Stimulated activated CD8-positive, alpha-beta memory T cell treated with anti-CD3 and anti-CD28 coated beads, Interleukin-15, amount 100 ng/mL, for 48 hours (primary cell): ENCODE data around the gene UBAP1L.
"Not testable (repeated sequence)": the region's sequence is repeated elsewhere in the genome, so short reads cannot be mapped to it uniquely, and the experiment has no call there.

Source experiments
- DNase-seq, 2 donors: peaks; one replicate each; pipeline ENCODE4 v3.0.0-alpha.2; 2020; ENCODE audit warnings: low read depth in 2 of 2

UBAP1L gene

DNA sequence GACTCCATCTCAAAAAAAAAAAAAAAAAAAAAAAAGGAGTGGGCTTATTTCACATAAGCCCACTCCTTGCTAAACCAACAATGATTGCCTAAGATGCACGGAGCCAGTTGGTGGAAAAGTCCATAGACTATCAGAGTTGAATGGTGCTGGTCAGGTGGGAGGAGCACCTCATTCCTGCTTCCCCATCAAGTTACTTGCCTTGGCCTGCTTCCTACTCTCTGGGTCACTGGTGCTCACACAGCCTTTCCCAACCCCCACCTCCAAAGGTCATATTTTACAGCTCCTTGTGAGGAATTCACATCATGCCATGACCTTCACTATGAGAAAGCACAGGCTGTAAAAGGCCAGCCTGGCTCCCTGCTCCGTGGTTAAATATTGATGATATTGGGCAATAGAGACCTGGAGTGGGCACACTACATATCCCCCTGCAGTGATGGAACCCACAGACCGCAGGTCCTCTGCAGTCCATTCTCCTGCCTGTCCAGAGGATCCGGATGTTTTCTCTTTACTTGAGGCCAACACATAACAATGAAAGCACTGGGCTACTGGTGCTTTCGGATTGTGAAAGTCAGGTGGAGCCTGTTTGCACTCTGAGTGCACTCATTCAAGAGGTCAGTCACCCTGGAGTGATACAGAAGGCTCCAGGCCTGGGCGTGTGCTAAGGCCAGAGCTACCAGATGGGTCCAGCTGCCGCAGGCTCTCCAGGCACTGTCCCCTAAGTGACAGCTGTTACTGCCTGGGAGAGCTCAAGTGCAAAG lies 70.1 kb downstream of the UBAP1L start, which contains the start of gene SLC51B:
SLC51B (plus strand) TSS at position 664 of the 758 bp plus-strand sequence. CDS start 4,618 bp downstream, outside the sequence.
- no peak for DNase-seq

DNA sequence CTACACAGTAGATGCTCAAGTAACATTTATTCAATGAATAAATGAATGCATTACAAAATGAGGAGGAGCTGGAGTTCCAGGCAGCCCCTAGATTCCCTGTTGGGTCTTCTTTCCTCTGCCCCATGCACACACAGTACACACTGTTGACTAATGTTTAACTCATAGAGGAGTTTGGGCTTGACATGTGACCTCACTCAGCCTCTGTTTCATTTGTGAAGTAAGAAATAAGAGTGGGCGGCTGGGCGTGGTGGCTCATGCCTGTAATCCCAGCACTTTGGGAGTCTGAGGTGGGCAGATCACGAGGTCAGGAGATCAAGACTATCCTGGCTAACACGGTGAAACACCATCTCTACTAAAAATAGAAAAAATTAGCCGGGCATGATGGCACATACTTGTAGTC lies 70.8 kb downstream of the UBAP1L start:
- not testable (repeated sequence) for DNase-seq

DNA sequence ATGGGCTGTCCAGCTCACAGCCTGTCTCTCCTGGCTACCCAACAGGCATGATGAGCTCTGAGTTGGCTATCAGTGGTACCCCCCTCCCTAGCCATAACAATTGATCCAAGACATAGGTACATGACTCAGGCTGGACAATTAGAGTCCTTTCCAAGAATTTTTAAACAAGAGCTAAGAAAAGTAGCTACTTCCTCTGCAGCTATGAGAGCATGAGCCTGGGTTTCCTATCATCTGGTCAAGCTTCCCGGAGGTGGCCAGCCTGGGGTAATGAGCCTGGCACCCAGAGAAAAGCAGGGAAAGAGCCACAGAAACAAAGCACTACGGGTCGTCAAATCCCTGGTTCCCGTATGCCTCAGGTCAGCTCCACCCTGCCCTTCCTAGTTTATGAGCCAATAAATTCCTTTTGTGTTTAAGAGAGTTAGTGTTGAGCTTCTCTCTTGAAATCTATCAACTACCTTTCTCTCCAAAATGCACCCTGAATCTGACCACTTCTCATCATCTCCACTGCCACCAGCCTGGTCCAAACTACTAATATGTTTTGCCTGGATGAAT lies 72.1 kb downstream of the UBAP1L start:
- no peak for DNase-seq
